ENCODE results near the gene FZR1. TPM values are rescaled to one million over a fixed set of nuclear protein-coding genes. Genes with fewer than 3 reads are reported as not detected.

The FZR1 gene
- total RNA-seq, 1 donor from 2014 or later, result 19.4 TPM

GRCh38 chr19:3491396-3492119 lies 14.6 kb upstream of the FZR1 start:
- intact Hi-C loops (cut with DNase I), result no loop called here

GRCh38 chr19:3492131-3492839 lies 13.8 kb upstream of the FZR1 start:
- ATAC-seq, result no peak
- no peak for DNase-seq (ENCODE audit: missing footprints)
- intact Hi-C loops (cut with DNase I), result no loop called here

More at GRCh38 chr19:3491396-3492119, 14.6 kb upstream of the FZR1 start:
- ATAC-seq (no peak), DNase-seq (ENCODE audit: missing footprints) (no peak)

GRCh38 chr19:3492919-3493318 lies 13.2 kb upstream of the FZR1 start:
- no peak for ATAC-seq
- DNase-seq (ENCODE audit: missing footprints), result no peak
- intact Hi-C loops (cut with DNase I), result no loop called here

GRCh38 chr19:3493651-3494050 lies 12.5 kb upstream of the FZR1 start:
- DNase-seq (ENCODE audit: missing footprints) (no peak), ATAC-seq (no peak)
- intact Hi-C loops (cut with DNase I), result no loop called here

GRCh38 chr19:3494051-3494450 lies 12.1 kb upstream of the FZR1 start:
- intact Hi-C loops (cut with DNase I), result no loop called here
- DNase-seq (ENCODE audit: missing footprints), result no peak
- ATAC-seq, result no peak

DNA sequence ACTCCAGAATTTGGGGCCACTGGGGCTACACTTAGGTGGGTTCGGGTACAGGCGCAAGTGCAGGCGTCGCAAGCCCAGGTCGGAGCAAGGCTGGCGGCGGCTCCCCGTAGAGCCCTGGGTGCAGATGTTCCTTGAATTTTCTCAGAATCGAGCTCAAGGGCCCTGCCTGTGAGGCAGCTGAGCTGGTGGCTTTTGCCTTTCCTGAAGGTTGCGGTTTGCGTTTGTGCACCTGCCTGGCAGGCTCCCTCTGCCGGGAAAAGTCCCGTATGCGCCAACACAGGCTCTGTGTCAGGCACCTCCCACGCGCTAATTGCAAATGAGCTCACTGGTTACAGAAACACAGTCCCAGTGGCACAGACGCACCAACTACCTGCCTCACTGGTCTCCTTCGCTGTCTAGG lies 11.6 kb upstream of the FZR1 start:
- ATAC-seq (no peak), DNase-seq (ENCODE audit: missing footprints) (no peak)
- intact Hi-C loops (cut with DNase I), result no loop called here

GRCh38 chr19:3496392-3497273 lies 9.5 kb upstream of the FZR1 start:
- intact Hi-C loops (cut with DNase I), result no loop called here

DNA sequence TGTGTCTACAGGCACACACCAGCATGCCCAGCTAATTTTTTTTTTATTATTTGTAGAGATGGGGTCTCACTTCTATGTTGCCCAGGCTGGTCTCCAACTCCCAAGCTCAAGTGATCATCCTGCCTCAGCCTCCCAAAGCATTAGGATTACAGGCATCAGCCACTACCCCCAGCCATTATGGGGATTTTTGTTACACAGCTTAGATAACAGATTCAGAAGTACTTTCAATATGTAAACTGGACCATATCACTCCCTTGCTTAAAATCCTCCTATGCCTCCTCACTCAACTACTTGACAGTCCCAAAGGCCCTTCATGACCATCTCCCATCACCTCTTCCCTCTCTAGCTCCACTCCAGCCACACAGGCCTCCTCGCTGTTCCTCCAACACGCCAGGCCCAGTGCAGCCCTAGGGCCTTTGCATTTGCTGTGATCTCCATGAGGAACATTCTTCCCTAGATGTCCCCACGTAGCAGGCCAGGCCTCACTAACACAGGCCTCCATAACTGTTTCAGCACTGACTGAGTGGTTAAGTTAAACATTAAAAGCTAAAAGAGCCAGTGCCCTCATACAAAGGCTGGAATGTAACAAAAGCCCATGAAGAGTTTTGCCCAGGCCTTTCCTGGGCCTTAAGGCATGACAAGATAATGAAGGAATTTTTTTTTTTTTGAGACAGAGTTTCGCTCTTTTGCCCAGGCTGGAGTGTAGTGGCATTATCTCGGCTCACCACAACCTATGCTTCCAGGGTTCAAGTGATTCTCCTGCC lies 8.2 kb upstream of the FZR1 start:
- DNase-seq (ENCODE audit: missing footprints), result no peak
- ATAC-seq, result no peak
- intact Hi-C loops (cut with DNase I), result no loop called here

More at GRCh38 chr19:3496392-3497273, 9.5 kb upstream of the FZR1 start:
- ATAC-seq (no peak), DNase-seq (ENCODE audit: missing footprints) (no peak)

GRCh38 chr19:3499738-3500428 lies 6.2 kb upstream of the FZR1 start:
- intact Hi-C loops (cut with DNase I), result no loop called here
- no peak for ATAC-seq

DNA sequence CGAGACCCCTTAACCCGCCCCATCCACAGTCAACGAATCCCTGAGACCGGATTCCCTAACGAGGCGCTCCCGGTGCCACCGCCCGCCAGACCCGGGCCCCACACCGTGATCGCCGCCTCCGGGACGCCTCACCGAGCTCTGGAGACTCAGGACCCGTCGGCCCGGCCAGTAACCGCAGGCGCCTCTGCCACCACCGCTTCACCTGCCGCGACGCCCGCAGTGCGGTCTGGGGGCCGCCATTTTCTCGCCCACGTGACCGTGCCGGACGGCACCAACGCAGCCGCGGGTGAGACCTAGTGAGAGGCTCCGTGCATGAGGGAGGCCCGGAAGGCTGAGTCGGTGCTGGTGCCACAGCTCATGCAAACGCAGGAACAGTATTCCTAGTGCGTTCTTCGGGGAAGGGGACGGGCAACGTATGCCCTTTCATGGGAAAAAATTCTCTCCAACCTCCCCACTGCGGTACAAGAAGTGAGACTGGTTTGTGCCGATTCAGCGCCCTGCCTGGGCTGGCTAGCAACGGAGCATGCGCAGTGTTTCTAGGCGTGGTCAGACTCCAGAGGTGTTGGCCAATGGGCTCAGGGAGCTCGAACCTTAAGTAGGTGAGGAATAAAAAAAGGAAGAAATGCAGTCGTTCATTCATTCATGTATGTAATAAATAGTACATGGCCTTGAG lies 5.5 kb upstream of the FZR1 start, which contains the start of gene DOHH:
Gene DOHH (minus strand): TSS at position 246 of the 673 bp plus-strand sequence. CDS start 3,860 bp downstream, outside the sequence.
- peak; percentile 94 for ATAC-seq
- peak; percentile 97 for DNase-seq (ENCODE audit: missing footprints)
- intact Hi-C loops (cut with DNase I), result no loop called here

More at GRCh38 chr19:3499738-3500428, 6.2 kb upstream of the FZR1 start:
- DNase-seq (ENCODE audit: missing footprints), result no peak

DNA sequence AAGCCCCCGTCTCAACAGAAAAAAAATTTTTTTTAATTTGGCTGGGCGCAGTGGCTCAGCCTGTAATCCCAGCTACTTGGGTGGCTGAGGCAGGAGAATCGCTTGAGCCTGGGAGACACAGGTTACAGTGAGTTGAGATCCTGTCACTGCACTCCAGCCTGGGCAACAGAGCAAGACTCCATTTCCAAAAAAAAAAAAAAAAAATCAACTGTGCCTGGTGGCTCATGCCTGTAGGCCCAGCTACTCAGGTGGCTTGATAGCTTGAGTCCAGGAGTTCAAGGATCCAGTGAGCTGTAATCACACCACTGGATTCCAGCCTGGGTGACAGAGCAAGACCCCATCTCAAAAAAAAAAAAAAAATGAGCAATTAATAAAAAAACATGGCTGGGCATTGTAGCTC lies 4.3 kb upstream of the FZR1 start:
- no peak for ATAC-seq
- no peak for DNase-seq (ENCODE audit: missing footprints)
- intact Hi-C loops (cut with DNase I), result no loop called here

DNA sequence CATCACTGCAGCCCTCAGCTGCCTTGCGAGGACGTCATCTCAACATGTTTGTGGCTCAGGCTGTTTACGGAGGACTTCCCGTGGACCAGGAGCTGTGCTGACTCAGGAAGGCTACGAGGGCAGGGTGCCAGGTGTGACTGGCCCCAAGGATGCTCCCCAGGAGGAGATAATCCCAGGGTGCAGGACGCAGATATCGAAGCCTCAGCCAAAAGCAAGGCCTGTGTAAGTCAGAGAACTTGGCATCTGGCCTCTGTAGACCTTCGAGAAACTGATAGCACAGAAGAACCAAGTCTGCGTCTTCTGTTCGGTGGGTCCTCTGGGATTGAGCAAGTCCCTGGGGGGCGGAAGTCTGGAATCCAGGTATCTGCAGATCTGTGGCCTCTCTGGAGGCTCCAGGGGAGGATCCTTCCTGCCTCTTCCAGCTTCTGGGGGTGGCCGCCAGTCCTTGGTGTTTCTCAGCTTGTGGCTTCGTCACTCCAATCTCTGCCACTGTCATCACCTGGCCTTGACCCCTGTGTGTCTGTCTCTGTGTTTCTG lies 3.0 kb upstream of the FZR1 start:
- no peak for DNase-seq (ENCODE audit: missing footprints)
- intact Hi-C loops (cut with DNase I), result no loop called here
- ATAC-seq, result no peak

- DNase-seq (ENCODE audit: missing footprints) (no peak), ATAC-seq (no peak)
- intact Hi-C loops (cut with DNase I), result loop anchor here (5.0 kb wide), 1 partner anchor 113 kb away; no protein-coding TSS in a partner anchor
Observed at GRCh38 chr19:3504735-3505134, 1.4 kb upstream of the FZR1 start.

GRCh38 chr19:3506384-3507340 lies 551 bp downstream of the FZR1 start:
- intact Hi-C loops (cut with DNase I), result loop anchor here (2.0 to 5.0 kb wide), 2 partner anchors 66 to 111 kb away; partner anchors contain the start of gene HMG20B
- DNase-seq (ENCODE audit: missing footprints) (peak; percentile 79), ATAC-seq (no peak)

GRCh38 chr19:3507371-3508120 lies 1.4 kb downstream of the FZR1 start:
- intact Hi-C loops (cut with DNase I), result loop anchor here (2.0 to 5.0 kb wide), 2 partner anchors 65 to 110 kb away; partner anchors contain the start of gene HMG20B

More at GRCh38 chr19:3507371-3508120, 1.4 kb downstream of the FZR1 start:
- DNase-seq (ENCODE audit: missing footprints) (no peak), ATAC-seq (no peak)

Data from Right ventricle myocardium inferior (tissue), 1 donor.